Astrocyte (in vitro differentiated cells and primary cell): Measurements from ENCODE around the gene TTC7B.

Experiments used
- CTCF ChIP-seq: IDR thresholded peaks from 2 replicates; pipeline ENCODE4 v1.5.1; 2011; ENCODE audit warnings: low read depth, mild to moderate bottlenecking, inconsistent platforms, low read length, moderate library complexity; ENCODE audit not compliant: insufficient read depth
- EZH2 ChIP-seq: IDR thresholded peaks from 2 replicates; pipeline ENCODE4 v1.6.1; 2012; ENCODE audit warnings: mild to moderate bottlenecking, low read length, inconsistent platforms; ENCODE audit not compliant: insufficient read depth

DNA sequence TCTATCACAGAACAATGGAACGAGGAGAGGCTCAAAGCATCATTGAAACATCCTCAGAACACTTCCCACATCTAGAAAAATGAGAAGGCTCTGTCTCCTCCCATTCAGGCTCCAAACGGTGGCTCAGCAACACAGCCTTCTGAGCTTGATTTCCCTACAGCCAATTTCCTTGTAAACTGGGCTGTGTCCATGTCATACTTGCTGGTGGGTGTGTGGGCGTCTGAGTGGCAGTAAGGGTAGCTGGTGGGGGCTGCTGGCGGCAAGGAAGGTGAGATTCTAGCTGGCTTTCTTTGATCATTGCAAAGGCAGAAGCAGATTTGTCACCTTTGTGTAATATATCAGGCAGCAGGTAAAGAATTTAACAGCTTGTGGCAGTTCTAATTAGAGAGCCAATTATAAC is 255.7 kb downstream of the TTC7B start:
- no peak for TF ChIP-seq CTCF
- no peak for TF ChIP-seq EZH2
